ENCODE results near the gene PDZD7.
A peak's percentile ranks its signal among the peaks of the same experiment; 100 is the strongest.
"Not testable (repeated sequence)": the region's sequence is repeated elsewhere in the genome, so short reads cannot be mapped to it uniquely, and the experiment has no call there.

The PDZD7 gene

GRCh38 chr10:101036726-101037125 lies 5.8 kb upstream of the PDZD7 start:
- no peak for DNase-seq

- no peak for DNase-seq
These were observed 5.2 kb upstream of the PDZD7 start for GRCh38 chr10:101035916-101036702.

GRCh38 chr10:101035314-101035713 lies 4.4 kb upstream of the PDZD7 start:
- DNase-seq = no peak

- not testable (repeated sequence) for DNase-seq
These were observed 3.5 kb upstream of the PDZD7 start for GRCh38 chr10:101034404-101034803.

- no peak for DNase-seq
These were observed 2.3 kb upstream of the PDZD7 start for GRCh38 chr10:101033276-101033675.

GRCh38 chr10:101032637-101033224 lies 1.8 kb upstream of the PDZD7 start:
- DNase-seq = peak; percentile 80

GRCh38 chr10:101031796-101032636 lies 1.1 kb upstream of the PDZD7 start:
- DNase-seq = peak; percentile 84

- DNase-seq = no peak
These were observed 317 bp downstream of the PDZD7 start for GRCh38 chr10:101030496-101031127.

- no peak for DNase-seq
These were observed 1.2 kb downstream of the PDZD7 start for GRCh38 chr10:101029520-101030295.

- no peak for DNase-seq
These were observed 2.2 kb downstream of the PDZD7 start for GRCh38 chr10:101028446-101029337.

GRCh38 chr10:101027106-101027720 lies 3.7 kb downstream of the PDZD7 start:
- DNase-seq = no peak

- no peak for DNase-seq
These were observed 7.8 kb downstream of the PDZD7 start for GRCh38 chr10:101022967-101023705.

GRCh38 chr10:101021692-101022251 lies 9.2 kb downstream of the PDZD7 start:
- no peak for DNase-seq

- DNase-seq = no peak
These were observed 9.7 kb downstream of the PDZD7 start for GRCh38 chr10:101021239-101021638.

- DNase-seq = no peak
These were observed 10.4 kb downstream of the PDZD7 start for GRCh38 chr10:101020427-101021075.

- DNase-seq = no peak
These were observed 11.6 kb downstream of the PDZD7 start for GRCh38 chr10:101019440-101019703.

- DNase-seq = peak; percentile 83
These were observed 12.1 kb downstream of the PDZD7 start for GRCh38 chr10:101018600-101019439.

- DNase-seq = no peak
These were observed 12.8 kb downstream of the PDZD7 start for GRCh38 chr10:101018118-101018599.

All from right forelimb (tissue), 1 donor.